ENCODE results near the gene SARNP.
"Not testable (repeated sequence)": the region's sequence is repeated elsewhere in the genome, so short reads cannot be mapped to it uniquely, and the experiment has no call there.

Gene SARNP

GRCh38 chr12:55789893-55790292 lies 27.6 kb downstream of the SARNP start:
- no peak for DNase-seq
- H3K4me3 Mint-ChIP-seq: no peak overlapping the region
- H3K36me3 Mint-ChIP-seq (ENCODE audit: low read depth): peaks cover 96% of the 10 kb centered on the region
- no peaks in the 10 kb centered on the region for H3K4me1 Mint-ChIP-seq (ENCODE audit: low read depth)
- no peaks in the 10 kb centered on the region for H3K27me3 Mint-ChIP-seq
- no peaks in the 10 kb centered on the region for H3K9me3 Mint-ChIP-seq
- H3K27ac Mint-ChIP-seq: no peak overlapping the region

- peaks cover 97% of the 10 kb centered on the region for H3K36me3 Mint-ChIP-seq (ENCODE audit: low read depth)
- H3K4me1 Mint-ChIP-seq (ENCODE audit: low read depth): no peaks in the 10 kb centered on the region
- H3K4me3 Mint-ChIP-seq: no peak overlapping the region
- no peaks in the 10 kb centered on the region for H3K9me3 Mint-ChIP-seq
- no peak overlapping the region for H3K27ac Mint-ChIP-seq
- no peaks in the 10 kb centered on the region for H3K27me3 Mint-ChIP-seq
- DNase-seq: no peak
Measured at GRCh38 chr12:55789171-55789570, 28.4 kb downstream of the SARNP start.

GRCh38 chr12:55788546-55788945 lies 29.0 kb downstream of the SARNP start:
- no peak for DNase-seq
- Mint-ChIP-seq H3K4me1 (ENCODE audit: low read depth) (no peaks in the 10 kb centered on the region), H3K36me3 (ENCODE audit: low read depth) (peaks cover 97% of the 10 kb centered on the region), H3K27me3 (no peaks in the 10 kb centered on the region), H3K4me3 (no peak overlapping the region), H3K9me3 (no peaks in the 10 kb centered on the region), H3K27ac (no peak overlapping the region)

GRCh38 chr12:55780685-55781084 lies 36.8 kb downstream of the SARNP start:
- Mint-ChIP-seq H3K36me3 (ENCODE audit: low read depth) (peaks cover 87% of the 10 kb centered on the region), H3K4me3 (no peak overlapping the region), H3K4me1 (ENCODE audit: low read depth) (peaks cover 11% of the 10 kb centered on the region), H3K27me3 (no peaks in the 10 kb centered on the region), H3K27ac (peak overlapping the region; percentile 41), H3K9me3 (no peaks in the 10 kb centered on the region)
- no peak for DNase-seq

GRCh38 chr12:55777856-55778255 lies 39.7 kb downstream of the SARNP start:
- no peaks in the 10 kb centered on the region for H3K9me3 Mint-ChIP-seq
- no peaks in the 10 kb centered on the region for H3K27me3 Mint-ChIP-seq
- peaks cover 15% of the 10 kb centered on the region for H3K4me1 Mint-ChIP-seq (ENCODE audit: low read depth)
- peaks cover 82% of the 10 kb centered on the region for H3K36me3 Mint-ChIP-seq (ENCODE audit: low read depth)
- H3K27ac Mint-ChIP-seq: no peak overlapping the region
- no peak for DNase-seq
- no peak overlapping the region for H3K4me3 Mint-ChIP-seq

- peaks cover 81% of the 10 kb centered on the region for H3K36me3 Mint-ChIP-seq (ENCODE audit: low read depth)
- no peak overlapping the region for H3K4me3 Mint-ChIP-seq
- no peaks in the 10 kb centered on the region for H3K9me3 Mint-ChIP-seq
- no peak for DNase-seq
- peaks cover 14% of the 10 kb centered on the region for H3K4me1 Mint-ChIP-seq (ENCODE audit: low read depth)
- H3K27ac Mint-ChIP-seq: peak overlapping the region; percentile 68
- H3K27me3 Mint-ChIP-seq: no peaks in the 10 kb centered on the region
Measured at GRCh38 chr12:55771736-55772135, 45.8 kb downstream of the SARNP start.

GRCh38 chr12:55767156-55767555 lies 50.4 kb downstream of the SARNP start:
- H3K36me3 Mint-ChIP-seq (ENCODE audit: low read depth): peaks cover 80% of the 10 kb centered on the region
- H3K9me3 Mint-ChIP-seq: no peaks in the 10 kb centered on the region
- H3K4me3 Mint-ChIP-seq: no peak overlapping the region
- H3K27ac Mint-ChIP-seq: peak overlapping the region; percentile 40
- H3K4me1 Mint-ChIP-seq (ENCODE audit: low read depth): peaks cover 5% of the 10 kb centered on the region
- no peak for DNase-seq
- no peaks in the 10 kb centered on the region for H3K27me3 Mint-ChIP-seq

GRCh38 chr12:55765736-55766290 lies 51.7 kb downstream of the SARNP start:
- H3K4me1 Mint-ChIP-seq (ENCODE audit: low read depth): peaks cover 11% of the 10 kb centered on the region
- DNase-seq: no peak
- H3K27ac Mint-ChIP-seq: peak overlapping the region; percentile 11
- H3K36me3 Mint-ChIP-seq (ENCODE audit: low read depth): peaks cover 76% of the 10 kb centered on the region
- no peak overlapping the region for H3K4me3 Mint-ChIP-seq
- H3K9me3 Mint-ChIP-seq: no peaks in the 10 kb centered on the region
- H3K27me3 Mint-ChIP-seq: no peaks in the 10 kb centered on the region

GRCh38 chr12:55762646-55763045 lies 54.9 kb downstream of the SARNP start:
- H3K4me3 Mint-ChIP-seq: no peak overlapping the region
- peaks cover 22% of the 10 kb centered on the region for H3K4me1 Mint-ChIP-seq (ENCODE audit: low read depth)
- H3K27me3 Mint-ChIP-seq: no peaks in the 10 kb centered on the region
- no peak overlapping the region for H3K27ac Mint-ChIP-seq
- DNase-seq: no peak
- peaks cover 2% of the 10 kb centered on the region for H3K9me3 Mint-ChIP-seq
- peaks cover 82% of the 10 kb centered on the region for H3K36me3 Mint-ChIP-seq (ENCODE audit: low read depth)

GRCh38 chr12:55760663-55761062 lies 56.9 kb downstream of the SARNP start:
- no peak overlapping the region for H3K4me3 Mint-ChIP-seq
- peaks cover 2% of the 10 kb centered on the region for H3K9me3 Mint-ChIP-seq
- no peaks in the 10 kb centered on the region for H3K27me3 Mint-ChIP-seq
- DNase-seq: no peak
- peak overlapping the region; percentile 95 for H3K27ac Mint-ChIP-seq
- peaks cover 25% of the 10 kb centered on the region for H3K4me1 Mint-ChIP-seq (ENCODE audit: low read depth)
- H3K36me3 Mint-ChIP-seq (ENCODE audit: low read depth): peaks cover 85% of the 10 kb centered on the region

GRCh38 chr12:55758575-55758974 lies 58.9 kb downstream of the SARNP start:
- peak overlapping the region; percentile 70 for H3K27ac Mint-ChIP-seq
- not testable (repeated sequence) for DNase-seq, H3K9me3 Mint-ChIP-seq, H3K27me3 Mint-ChIP-seq, H3K4me3 Mint-ChIP-seq
- peaks cover 87% of the 10 kb centered on the region for H3K36me3 Mint-ChIP-seq (ENCODE audit: low read depth)
- peaks cover 32% of the 10 kb centered on the region for H3K4me1 Mint-ChIP-seq (ENCODE audit: low read depth)

GRCh38 chr12:55757701-55758100 lies 59.8 kb downstream of the SARNP start:
- no peaks in the 10 kb centered on the region for H3K27me3 Mint-ChIP-seq
- H3K4me3 Mint-ChIP-seq: no peak overlapping the region
- peaks cover 2% of the 10 kb centered on the region for H3K9me3 Mint-ChIP-seq
- H3K4me1 Mint-ChIP-seq (ENCODE audit: low read depth): peaks cover 32% of the 10 kb centered on the region
- DNase-seq: no peak
- peak overlapping the region; percentile 70 for H3K27ac Mint-ChIP-seq
- peaks cover 88% of the 10 kb centered on the region for H3K36me3 Mint-ChIP-seq (ENCODE audit: low read depth)

GRCh38 chr12:55755246-55755645 lies 62.3 kb downstream of the SARNP start:
- no peak for DNase-seq
- H3K9me3 Mint-ChIP-seq: no peaks in the 10 kb centered on the region
- peaks cover 91% of the 10 kb centered on the region for H3K36me3 Mint-ChIP-seq (ENCODE audit: low read depth)
- H3K4me1 Mint-ChIP-seq (ENCODE audit: low read depth): peaks cover 18% of the 10 kb centered on the region
- peak overlapping the region; percentile 76 for H3K27ac Mint-ChIP-seq
- H3K27me3 Mint-ChIP-seq: no peaks in the 10 kb centered on the region
- H3K4me3 Mint-ChIP-seq: no peak overlapping the region

- Mint-ChIP-seq H3K4me3 (no peak overlapping the region), H3K36me3 (ENCODE audit: low read depth) (peaks cover 58% of the 10 kb centered on the region), H3K27ac (peak overlapping the region; percentile 55), H3K27me3 (no peaks in the 10 kb centered on the region), H3K9me3 (no peaks in the 10 kb centered on the region), H3K4me1 (ENCODE audit: low read depth) (peaks cover 20% of the 10 kb centered on the region)
- DNase-seq: no peak
Measured at GRCh38 chr12:55748230-55748993, 69.1 kb downstream of the SARNP start.

GRCh38 chr12:55746913-55747231 lies 70.7 kb downstream of the SARNP start:
- Mint-ChIP-seq H3K27me3 (no peaks in the 10 kb centered on the region), H3K4me3 (no peak overlapping the region)

More at GRCh38 chr12:55746913-55747231, 70.7 kb downstream of the SARNP start:
- H3K36me3 Mint-ChIP-seq (ENCODE audit: low read depth): peaks cover 44% of the 10 kb centered on the region
- H3K4me1 Mint-ChIP-seq (ENCODE audit: low read depth): peaks cover 25% of the 10 kb centered on the region
- H3K9me3 Mint-ChIP-seq: no peaks in the 10 kb centered on the region
- DNase-seq: no peak
- no peak overlapping the region for H3K27ac Mint-ChIP-seq
